ENCODE results near the gene PDYN.

PDYN gene

DNA sequence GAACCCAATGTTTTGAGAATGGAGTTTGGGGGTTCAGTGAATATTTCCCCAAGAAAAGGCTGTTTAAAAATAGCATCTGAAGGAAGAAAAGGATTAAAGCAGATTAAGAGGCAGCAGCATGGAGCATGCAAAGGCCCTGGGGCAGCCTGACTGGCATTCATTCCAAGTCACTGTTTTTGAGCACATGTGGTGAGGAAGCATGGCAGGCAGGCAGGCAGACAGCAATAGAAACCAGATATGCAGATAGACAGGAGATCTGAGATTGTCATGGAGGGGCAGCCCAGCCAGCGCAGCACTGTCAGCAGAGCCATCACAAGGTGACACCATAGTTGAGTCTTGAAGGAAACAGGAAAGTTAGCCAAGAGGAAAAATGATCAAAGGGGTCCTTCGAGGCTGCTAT, 60.9 kb downstream of the PDYN start:
- H3K27me3 ChIP-seq (ENCODE audit: insufficient read depth, low read length): no peaks in the 10 kb centered on the region
- no peaks in the 10 kb centered on the region for H3K4me1 ChIP-seq (ENCODE audit: insufficient read depth, low read length)
- no peak overlapping the region for H3K4me3 ChIP-seq (ENCODE audit: low read length)
- no peaks in the 10 kb centered on the region for H3K9me3 ChIP-seq (ENCODE audit: low read length)
- H2AFZ ChIP-seq (ENCODE audit: low read depth, low read length): no peak overlapping the region
- no peaks in the 10 kb centered on the region for H3K36me3 ChIP-seq (ENCODE audit: insufficient read depth, low read length)

DNA sequence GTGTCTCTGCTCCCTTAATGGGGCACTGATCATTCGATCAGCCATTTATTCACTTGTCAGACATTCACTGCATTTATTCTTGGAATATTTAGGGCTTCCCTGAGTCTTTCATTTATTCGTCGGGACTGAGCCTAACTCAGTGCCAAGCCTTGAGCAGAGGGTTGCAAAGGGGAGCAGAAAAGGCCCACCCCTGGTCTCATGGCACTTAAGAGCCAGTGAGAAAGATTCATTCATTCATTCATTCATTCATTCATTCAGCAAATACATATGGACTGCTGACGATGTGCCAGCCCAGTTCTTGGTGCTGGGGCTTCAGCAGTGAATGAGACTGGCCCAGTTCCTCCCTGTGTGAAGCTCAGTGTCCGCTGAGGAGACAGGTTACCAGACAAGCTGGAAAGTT, 62.0 kb downstream of the PDYN start:
- H2AFZ ChIP-seq (ENCODE audit: low read depth, low read length): no peak overlapping the region
- no peaks in the 10 kb centered on the region for H3K9me3 ChIP-seq (ENCODE audit: low read length)
- H3K4me1 ChIP-seq (ENCODE audit: insufficient read depth, low read length): no peaks in the 10 kb centered on the region
- no peak overlapping the region for H3K4me3 ChIP-seq (ENCODE audit: low read length)
- H3K36me3 ChIP-seq (ENCODE audit: insufficient read depth, low read length): no peaks in the 10 kb centered on the region
- no peaks in the 10 kb centered on the region for H3K27me3 ChIP-seq (ENCODE audit: insufficient read depth, low read length)

DNA sequence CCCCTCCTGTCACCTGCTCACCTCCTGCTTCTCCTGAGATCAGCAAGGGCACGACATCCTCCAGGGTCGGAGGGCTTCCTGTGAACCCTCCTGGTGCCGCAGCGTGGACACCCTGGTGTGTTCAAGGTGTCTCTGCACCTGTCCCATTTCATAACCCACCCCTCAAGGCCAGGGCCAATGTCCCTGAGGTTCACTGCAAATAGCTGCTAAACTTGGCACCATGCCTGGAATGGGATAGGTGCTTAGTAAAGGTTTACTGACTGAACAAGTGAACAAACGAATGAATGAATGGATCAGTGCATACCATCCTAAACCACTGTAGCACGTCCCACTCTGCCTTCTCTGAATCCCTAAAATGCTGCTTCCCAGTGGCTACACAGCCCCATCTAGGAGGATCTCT, 63.7 kb downstream of the PDYN start:
- H3K36me3 ChIP-seq (ENCODE audit: insufficient read depth, low read length): no peaks in the 10 kb centered on the region
- H3K4me3 ChIP-seq (ENCODE audit: low read length): no peak overlapping the region
- no peak overlapping the region for H2AFZ ChIP-seq (ENCODE audit: low read depth, low read length)
- no peaks in the 10 kb centered on the region for H3K27me3 ChIP-seq (ENCODE audit: insufficient read depth, low read length)
- H3K4me1 ChIP-seq (ENCODE audit: insufficient read depth, low read length): no peaks in the 10 kb centered on the region
- no peaks in the 10 kb centered on the region for H3K9me3 ChIP-seq (ENCODE audit: low read length)

DNA sequence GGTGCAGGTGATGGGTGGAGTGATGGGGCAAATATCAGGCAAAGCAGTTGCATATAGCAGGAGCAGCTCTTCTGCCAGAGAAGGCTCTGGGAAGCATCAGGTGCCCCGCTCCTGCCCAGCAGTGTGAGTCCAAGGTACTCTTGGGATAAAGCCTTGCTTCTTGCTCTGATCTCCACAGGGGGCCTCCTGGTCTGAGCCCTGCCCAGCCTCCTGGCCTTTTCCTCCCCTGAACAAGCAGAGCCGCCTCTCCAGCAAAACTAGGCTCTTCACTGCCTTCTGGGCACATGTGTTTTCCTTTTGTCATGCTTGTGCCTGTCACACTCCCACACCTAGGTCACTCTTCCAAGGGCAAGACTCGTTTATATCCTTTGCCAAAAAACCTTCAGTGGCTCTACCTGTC, 64.4 kb downstream of the PDYN start:
- H3K27me3 ChIP-seq (ENCODE audit: insufficient read depth, low read length): no peaks in the 10 kb centered on the region
- no peak overlapping the region for H3K4me3 ChIP-seq (ENCODE audit: low read length)
- H2AFZ ChIP-seq (ENCODE audit: low read depth, low read length): no peak overlapping the region
- no peaks in the 10 kb centered on the region for H3K4me1 ChIP-seq (ENCODE audit: insufficient read depth, low read length)
- H3K9me3 ChIP-seq (ENCODE audit: low read length): no peaks in the 10 kb centered on the region
- H3K36me3 ChIP-seq (ENCODE audit: insufficient read depth, low read length): no peaks in the 10 kb centered on the region

DNA sequence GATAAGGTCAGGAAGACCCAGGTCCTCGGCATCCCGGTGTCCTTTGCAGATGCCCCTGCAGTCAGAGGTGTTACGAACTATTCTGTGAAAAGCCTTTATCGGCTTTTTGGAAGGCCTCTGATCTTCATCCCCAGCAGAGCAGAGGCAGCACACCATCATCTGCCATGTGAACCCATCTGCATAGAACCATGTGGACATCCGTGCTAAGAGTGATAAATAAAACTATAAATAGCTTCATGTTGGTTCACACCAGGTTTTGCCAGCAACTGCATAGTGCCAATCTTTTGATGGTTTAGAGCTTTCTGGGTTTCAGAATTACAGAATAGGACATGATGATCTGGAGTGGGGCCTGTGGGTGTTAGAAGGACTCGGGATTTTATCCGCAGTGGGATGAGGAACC, 65.1 kb downstream of the PDYN start:
- H2AFZ ChIP-seq (ENCODE audit: low read depth, low read length): no peak overlapping the region
- H3K36me3 ChIP-seq (ENCODE audit: insufficient read depth, low read length): no peaks in the 10 kb centered on the region

More for the DNA sequence above, 65.1 kb downstream of the PDYN start:
- Histone ChIP-seq H3K4me1 (ENCODE audit: insufficient read depth, low read length) (no peaks in the 10 kb centered on the region), H3K9me3 (ENCODE audit: low read length) (no peaks in the 10 kb centered on the region), H3K27me3 (ENCODE audit: insufficient read depth, low read length) (no peaks in the 10 kb centered on the region), H3K4me3 (ENCODE audit: low read length) (no peak overlapping the region)
